ENCODE data around the gene TTC16. TPM values are rescaled to one million over a fixed set of nuclear protein-coding genes. Genes with fewer than 3 reads are reported as not detected.

The TTC16 gene
- total and polyA plus RNA-seq, 8 donors, result 0.08 to 0.12 TPM; not detected in 6

- TF ChIP-seq CTCF (IDR thresholded peaks at IDR 0.05), result no peak
- no peak for TF ChIP-seq POLR2AphosphoS5 (IDR thresholded peaks at IDR 0.05)
- Histone ChIP-seq H3K9me3 (no peaks in the 10 kb centered on the region), H3K4me3 (peak overlapping the region; percentile 14 to 35 (median 32)), H3K27ac (peak overlapping the region in 3 of 5 donors; percentile 30 to 89 (median 85)), H3K27me3 (no peaks in the 10 kb centered on the region), H3K4me1 (peaks cover 0 to 47% (median 14%) of the 10 kb centered on the region in 4 donors), H3K36me3 (peaks cover 0 to 3% (median 0%) of the 10 kb centered on the region in 4 donors)
- DNase-seq, result peak in 1 of 2 donors; percentile 76
- intact Hi-C loops (cut with DNase I; ENCODE audit: low total_unique reads), result no loop called here
- 51 to 68% (median 60%) methylated on average over 13 to 15 of the region's 15 CpGs for WGBS, 5 donors
These were observed 60.5 kb downstream of the TTC16 start for GRCh38 chr9:127776195-127776923.

- 61 to 65% (median 62%) methylated on average over 5 of the region's 5 CpGs for WGBS, 5 donors
- Histone ChIP-seq H3K27me3 (no peaks in the 10 kb centered on the region), H3K4me1 (peaks cover 0 to 48% (median 12%) of the 10 kb centered on the region in 4 donors), H3K9me3 (no peaks in the 10 kb centered on the region), H3K4me3 (peak overlapping the region; percentile 14 to 35 (median 32)), H3K27ac (peak overlapping the region in 3 of 5 donors; percentile 30 to 89 (median 85)), H3K36me3 (peaks cover 0 to 3% (median 0%) of the 10 kb centered on the region in 4 donors)
- no peak for DNase-seq
- intact Hi-C loops (cut with DNase I; ENCODE audit: low total_unique reads), result no loop called here
- TF ChIP-seq POLR2A (IDR thresholded peaks at IDR 0.05), result no peak
- TF ChIP-seq CTCF (IDR thresholded peaks at IDR 0.05), result no peak
- no peak for TF ChIP-seq POLR2AphosphoS5 (IDR thresholded peaks at IDR 0.05)
- TF ChIP-seq EP300 (IDR thresholded peaks at IDR 0.05), result no peak
These were observed 61.0 kb downstream of the TTC16 start for GRCh38 chr9:127776924-127777289.

- intact Hi-C loops (cut with DNase I; ENCODE audit: low total_unique reads), result no loop called here
- WGBS, 5 donors, result 58 to 80% (median 78%) methylated on average over 16 to 18 of the region's 18 CpGs
- no peaks in the 10 kb centered on the region for H3K9me3 ChIP-seq
- peak overlapping the region in 4 of 5 donors; percentile 60 to 89 (median 76) for H3K27ac ChIP-seq
- no peaks in the 10 kb centered on the region for H3K27me3 ChIP-seq
- H3K4me1 ChIP-seq, result peaks cover 0 to 50% (median 11%) of the 10 kb centered on the region in 4 donors
- TF ChIP-seq POLR2AphosphoS5 (IDR thresholded peaks at IDR 0.05) (no peak), EP300 (IDR thresholded peaks at IDR 0.05) (no peak), POLR2A (IDR thresholded peaks at IDR 0.05) (no peak), CTCF (IDR thresholded peaks at IDR 0.05) (no peak)
- no peak for DNase-seq
- H3K4me3 ChIP-seq, result peak overlapping the region; percentile 14 to 35 (median 32)
- H3K36me3 ChIP-seq, result peaks cover 0 to 3% (median 0%) of the 10 kb centered on the region in 4 donors
These were observed 61.6 kb downstream of the TTC16 start for GRCh38 chr9:127777368-127777980.

- no peak for TF ChIP-seq CTCF (IDR thresholded peaks at IDR 0.05)
- no peak for TF ChIP-seq POLR2A (IDR thresholded peaks at IDR 0.05)
- no peak for TF ChIP-seq EP300 (IDR thresholded peaks at IDR 0.05)
- no peak for TF ChIP-seq POLR2AphosphoS5 (IDR thresholded peaks at IDR 0.05)
- H3K27ac ChIP-seq, result peak within 1 kb of the TSS; percentile 30 to 89 (median 66)
- no peaks in the 10 kb centered on the region for H3K27me3 ChIP-seq
- peaks cover 0 to 57% (median 13%) of the 10 kb centered on the region in 4 donors for H3K4me1 ChIP-seq
- WGBS, 5 donors, result 50 to 58% (median 54%) methylated on average over 10 to 13 of the region's 13 CpGs
- intact Hi-C loops (cut with DNase I; ENCODE audit: low total_unique reads), result no loop called here
- peaks cover 0 to 3% (median 0%) of the 10 kb centered on the region in 4 donors for H3K36me3 ChIP-seq
- DNase-seq, result peak in 1 of 2 donors; percentile 68
- no peaks in the 10 kb centered on the region for H3K9me3 ChIP-seq
- peak within 1 kb of the TSS; percentile 14 to 35 (median 32) for H3K4me3 ChIP-seq
These were observed 62.6 kb downstream of the TTC16 start, which contains the start of gene SH2D3C for GRCh38 chr9:127778280-127779135. Gene SH2D3C, minus strand, starts transcription at chr9:127778666. Its CDS starts 39 bp downstream, at chr9:127778627.
